C4-2B (cell line): ENCODE data around the gene AP3S2.
"Not testable (repeated sequence)": the region's sequence is repeated elsewhere in the genome, so short reads cannot be mapped to it uniquely, and the experiment has no call there.

ENCODE experiments used
- ZFX ChIP-seq: fragments of 450-650 bp; IDR thresholded peaks from 2 replicates; pipeline ENCODE4 v1.6.1; 2017
- TF ChIP-seq, protein P1 (sequence below): fragments of 450-650 bp; conservative IDR thresholded peaks from 2 replicates; pipeline ENCODE4 v1.5.1; 2017; ENCODE audit warnings: mild to moderate bottlenecking

GRCh38 chr15:89869490-89869889, 24.3 kb downstream of the AP3S2 start:
- TF ChIP-seq, protein P1, sequence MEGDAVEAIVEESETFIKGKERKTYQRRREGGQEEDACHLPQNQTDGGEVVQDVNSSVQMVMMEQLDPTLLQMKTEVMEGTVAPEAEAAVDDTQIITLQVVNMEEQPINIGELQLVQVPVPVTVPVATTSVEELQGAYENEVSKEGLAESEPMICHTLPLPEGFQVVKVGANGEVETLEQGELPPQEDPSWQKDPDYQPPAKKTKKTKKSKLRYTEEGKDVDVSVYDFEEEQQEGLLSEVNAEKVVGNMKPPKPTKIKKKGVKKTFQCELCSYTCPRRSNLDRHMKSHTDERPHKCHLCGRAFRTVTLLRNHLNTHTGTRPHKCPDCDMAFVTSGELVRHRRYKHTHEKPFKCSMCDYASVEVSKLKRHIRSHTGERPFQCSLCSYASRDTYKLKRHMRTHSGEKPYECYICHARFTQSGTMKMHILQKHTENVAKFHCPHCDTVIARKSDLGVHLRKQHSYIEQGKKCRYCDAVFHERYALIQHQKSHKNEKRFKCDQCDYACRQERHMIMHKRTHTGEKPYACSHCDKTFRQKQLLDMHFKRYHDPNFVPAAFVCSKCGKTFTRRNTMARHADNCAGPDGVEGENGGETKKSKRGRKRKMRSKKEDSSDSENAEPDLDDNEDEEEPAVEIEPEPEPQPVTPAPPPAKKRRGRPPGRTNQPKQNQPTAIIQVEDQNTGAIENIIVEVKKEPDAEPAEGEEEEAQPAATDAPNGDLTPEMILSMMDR = not testable (repeated sequence)
- TF ChIP-seq ZFX = not testable (repeated sequence)
